HL-60 (cell line): ENCODE measurements around the gene NR1D2.

Experiments used
- DNase-seq, 2 experiments: peaks; one replicate each; pipeline ENCODE4 v3.0.0-alpha.2; 2010 to 2020; ENCODE audit warnings: low read depth in 1 of 2, low spot score in 1 of 2
- H3K27ac ChIP-seq: fragments of 250-450 bp; sonication (Bioruptor Pico); replicated peaks from 2 replicates; pipeline ENCODE4 v1.5.1; 2020; ENCODE audit warnings: mild to moderate bottlenecking, moderate library complexity
- H3K27me3 ChIP-seq: fragments of 250-450 bp; sonication (Bioruptor Pico); 2 replicates; pipeline ENCODE4 v1.5.1; 2021; ENCODE audit warnings: mild to moderate bottlenecking, moderate library complexity; ENCODE audit not compliant: insufficient read depth, poor library complexity, severe bottlenecking
- H3K4me3 ChIP-seq: replicated peaks from 2 replicates; pipeline ENCODE4 v1.5.1; 2011; ENCODE audit warnings: mild to moderate bottlenecking, control low read depth, low read length; ENCODE audit not compliant: insufficient read depth
- GABPA ChIP-seq: IDR thresholded peaks from 2 replicates; pipeline ENCODE4 v1.6.1; 2012; ENCODE audit warnings: low read depth
- POLR2AphosphoS5 ChIP-seq: IDR thresholded peaks from 2 replicates; pipeline ENCODE4 v1.6.1; 2012; ENCODE audit warnings: low read depth
- SPI1 ChIP-seq: IDR thresholded peaks from 2 replicates; pipeline ENCODE4 v1.6.1; 2012; ENCODE audit warnings: low read depth, mild to moderate bottlenecking, borderline replicate concordance
- TF ChIP-seq, protein P1 (sequence below): IDR thresholded peaks from one replicate; pipeline ENCODE4 v1.5.1; 2011; ENCODE audit warnings: low read length, control low read depth, inconsistent platforms; ENCODE audit not compliant: insufficient read depth
- TF ChIP-seq, protein P2 (sequence below): IDR thresholded peaks from 2 replicates; pipeline ENCODE4 v1.6.1; 2012; ENCODE audit warnings: low read depth; ENCODE audit not compliant: insufficient replicate concordance

NR1D2 gene

DNA sequence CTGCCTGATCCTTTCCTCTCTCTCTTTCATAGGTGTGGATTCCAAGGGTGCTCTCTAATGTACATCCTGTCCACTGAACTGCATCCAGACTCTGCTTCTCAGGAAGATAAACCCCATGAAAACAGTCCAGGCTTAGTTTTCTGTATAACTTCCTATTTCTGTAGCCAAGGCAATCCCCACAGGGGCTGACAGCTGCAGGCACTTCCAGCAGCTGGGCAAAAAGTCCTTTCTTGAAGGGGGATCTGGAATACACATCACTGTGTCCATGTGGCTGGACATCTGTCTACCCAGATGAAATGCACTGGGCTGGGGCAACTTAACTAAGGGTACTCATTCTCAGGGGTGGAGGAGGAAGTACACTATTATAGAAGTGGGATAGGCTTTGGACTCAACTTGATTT lies 72.2 kb downstream of the NR1D2 start:
- DNase-seq = no peak
- Histone ChIP-seq H3K27me3 (no peaks in the 10 kb centered on the region), H3K4me3 (no peak overlapping the region), H3K27ac (no peak overlapping the region)
- TF ChIP-seq GABPA (no peak), SPI1 (no peak), POLR2AphosphoS5 (no peak)
- TF ChIP-seq, protein P1, sequence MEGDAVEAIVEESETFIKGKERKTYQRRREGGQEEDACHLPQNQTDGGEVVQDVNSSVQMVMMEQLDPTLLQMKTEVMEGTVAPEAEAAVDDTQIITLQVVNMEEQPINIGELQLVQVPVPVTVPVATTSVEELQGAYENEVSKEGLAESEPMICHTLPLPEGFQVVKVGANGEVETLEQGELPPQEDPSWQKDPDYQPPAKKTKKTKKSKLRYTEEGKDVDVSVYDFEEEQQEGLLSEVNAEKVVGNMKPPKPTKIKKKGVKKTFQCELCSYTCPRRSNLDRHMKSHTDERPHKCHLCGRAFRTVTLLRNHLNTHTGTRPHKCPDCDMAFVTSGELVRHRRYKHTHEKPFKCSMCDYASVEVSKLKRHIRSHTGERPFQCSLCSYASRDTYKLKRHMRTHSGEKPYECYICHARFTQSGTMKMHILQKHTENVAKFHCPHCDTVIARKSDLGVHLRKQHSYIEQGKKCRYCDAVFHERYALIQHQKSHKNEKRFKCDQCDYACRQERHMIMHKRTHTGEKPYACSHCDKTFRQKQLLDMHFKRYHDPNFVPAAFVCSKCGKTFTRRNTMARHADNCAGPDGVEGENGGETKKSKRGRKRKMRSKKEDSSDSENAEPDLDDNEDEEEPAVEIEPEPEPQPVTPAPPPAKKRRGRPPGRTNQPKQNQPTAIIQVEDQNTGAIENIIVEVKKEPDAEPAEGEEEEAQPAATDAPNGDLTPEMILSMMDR = no peak
- TF ChIP-seq, protein P2, sequence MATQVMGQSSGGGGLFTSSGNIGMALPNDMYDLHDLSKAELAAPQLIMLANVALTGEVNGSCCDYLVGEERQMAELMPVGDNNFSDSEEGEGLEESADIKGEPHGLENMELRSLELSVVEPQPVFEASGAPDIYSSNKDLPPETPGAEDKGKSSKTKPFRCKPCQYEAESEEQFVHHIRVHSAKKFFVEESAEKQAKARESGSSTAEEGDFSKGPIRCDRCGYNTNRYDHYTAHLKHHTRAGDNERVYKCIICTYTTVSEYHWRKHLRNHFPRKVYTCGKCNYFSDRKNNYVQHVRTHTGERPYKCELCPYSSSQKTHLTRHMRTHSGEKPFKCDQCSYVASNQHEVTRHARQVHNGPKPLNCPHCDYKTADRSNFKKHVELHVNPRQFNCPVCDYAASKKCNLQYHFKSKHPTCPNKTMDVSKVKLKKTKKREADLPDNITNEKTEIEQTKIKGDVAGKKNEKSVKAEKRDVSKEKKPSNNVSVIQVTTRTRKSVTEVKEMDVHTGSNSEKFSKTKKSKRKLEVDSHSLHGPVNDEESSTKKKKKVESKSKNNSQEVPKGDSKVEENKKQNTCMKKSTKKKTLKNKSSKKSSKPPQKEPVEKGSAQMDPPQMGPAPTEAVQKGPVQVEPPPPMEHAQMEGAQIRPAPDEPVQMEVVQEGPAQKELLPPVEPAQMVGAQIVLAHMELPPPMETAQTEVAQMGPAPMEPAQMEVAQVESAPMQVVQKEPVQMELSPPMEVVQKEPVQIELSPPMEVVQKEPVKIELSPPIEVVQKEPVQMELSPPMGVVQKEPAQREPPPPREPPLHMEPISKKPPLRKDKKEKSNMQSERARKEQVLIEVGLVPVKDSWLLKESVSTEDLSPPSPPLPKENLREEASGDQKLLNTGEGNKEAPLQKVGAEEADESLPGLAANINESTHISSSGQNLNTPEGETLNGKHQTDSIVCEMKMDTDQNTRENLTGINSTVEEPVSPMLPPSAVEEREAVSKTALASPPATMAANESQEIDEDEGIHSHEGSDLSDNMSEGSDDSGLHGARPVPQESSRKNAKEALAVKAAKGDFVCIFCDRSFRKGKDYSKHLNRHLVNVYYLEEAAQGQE = no peak

DNA sequence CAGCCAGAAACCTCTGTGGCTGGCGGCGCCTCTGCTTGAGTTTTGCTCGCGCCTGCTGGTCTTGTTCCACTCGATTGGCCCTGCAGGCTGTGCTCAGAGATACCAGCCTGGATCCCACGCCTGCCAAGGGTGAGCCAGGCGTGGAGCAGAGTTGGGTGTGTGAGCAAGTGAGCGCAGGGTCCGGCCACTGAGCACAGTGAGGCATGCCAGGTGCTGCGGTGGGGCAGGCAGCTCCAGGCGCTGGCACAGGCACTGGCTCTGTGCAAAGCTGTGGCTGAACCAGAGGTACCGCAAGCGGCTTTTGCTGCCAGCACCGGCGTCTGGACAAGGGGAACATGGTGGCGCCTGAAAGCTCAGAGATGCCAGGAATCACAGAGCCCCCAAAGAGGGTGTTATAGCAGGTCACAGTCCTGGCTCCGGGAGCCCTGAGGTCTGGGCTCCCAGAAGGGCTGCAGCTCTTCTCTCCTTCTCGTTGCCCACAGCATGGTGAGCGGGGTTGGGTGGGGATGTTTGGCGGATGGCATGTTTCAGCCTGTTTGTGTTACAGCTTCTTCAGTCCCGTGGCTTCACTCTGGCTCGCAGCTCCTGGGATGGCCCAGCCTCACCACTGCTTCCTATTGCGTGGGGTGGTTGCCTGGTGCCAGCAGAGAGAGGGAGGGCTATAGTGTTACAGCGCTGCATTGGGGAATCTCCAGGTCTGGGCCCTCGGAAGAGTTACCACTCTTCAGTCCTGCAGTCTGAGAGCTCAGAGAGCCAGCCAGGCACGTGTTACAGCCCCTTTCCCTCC lies 73.9 kb downstream of the NR1D2 start:
- Histone ChIP-seq H3K27me3 (no peaks in the 10 kb centered on the region), H3K4me3 (no peak overlapping the region), H3K27ac (no peak overlapping the region)
- DNase-seq = no peak
- TF ChIP-seq, protein P2 = no peak
- TF ChIP-seq, protein P1 = no peak
- TF ChIP-seq POLR2AphosphoS5 (no peak), SPI1 (no peak), GABPA (no peak)

DNA sequence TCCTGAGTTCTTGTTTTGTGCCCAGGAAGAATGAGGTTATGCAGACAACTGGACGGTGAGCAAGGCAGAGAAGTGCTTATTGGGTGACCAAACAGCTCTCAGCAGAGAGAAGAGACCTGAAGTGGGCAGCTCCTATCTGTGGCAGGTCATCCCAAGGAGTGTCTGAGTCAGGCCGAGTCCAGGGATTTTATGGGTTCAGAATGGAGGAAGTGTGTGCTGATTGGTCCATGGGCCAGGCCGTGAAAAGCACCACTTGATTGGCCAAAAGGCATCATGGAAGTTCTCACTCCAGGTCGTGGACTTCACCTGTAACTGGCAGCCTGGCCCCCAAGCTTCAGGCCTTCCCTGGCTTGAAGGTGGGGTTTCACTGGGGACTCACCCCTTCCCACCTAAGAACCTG lies 74.5 kb downstream of the NR1D2 start:
- no peak for TF ChIP-seq SPI1
- TF ChIP-seq GABPA = no peak
- TF ChIP-seq, protein P2 = no peak
- TF ChIP-seq, protein P1 = no peak
- no peak for TF ChIP-seq POLR2AphosphoS5
- Histone ChIP-seq H3K27ac (no peak overlapping the region), H3K27me3 (no peaks in the 10 kb centered on the region), H3K4me3 (no peak overlapping the region)
- DNase-seq = no peak
